Measurements from ENCODE around the gene CYFIP2.

The CYFIP2 gene

GRCh38 chr5:157387683-157388093, 121.8 kb downstream of the CYFIP2 start:
- TF ChIP-seq GLIS1 (tag by site-specific recombination; IDR thresholded peaks at IDR 0.05) (peak; percentile 26; the same call in 1 of the 2 replicates), GFI1B (tag by site-specific recombination; IDR thresholded peaks at IDR 0.05) (peak; percentile 20; the same call in 1 of the 2 replicates), ZEB2 (tag by site-specific recombination; IDR thresholded peaks at IDR 0.05) (no peak)
- TF ChIP-seq, protein P1, sequence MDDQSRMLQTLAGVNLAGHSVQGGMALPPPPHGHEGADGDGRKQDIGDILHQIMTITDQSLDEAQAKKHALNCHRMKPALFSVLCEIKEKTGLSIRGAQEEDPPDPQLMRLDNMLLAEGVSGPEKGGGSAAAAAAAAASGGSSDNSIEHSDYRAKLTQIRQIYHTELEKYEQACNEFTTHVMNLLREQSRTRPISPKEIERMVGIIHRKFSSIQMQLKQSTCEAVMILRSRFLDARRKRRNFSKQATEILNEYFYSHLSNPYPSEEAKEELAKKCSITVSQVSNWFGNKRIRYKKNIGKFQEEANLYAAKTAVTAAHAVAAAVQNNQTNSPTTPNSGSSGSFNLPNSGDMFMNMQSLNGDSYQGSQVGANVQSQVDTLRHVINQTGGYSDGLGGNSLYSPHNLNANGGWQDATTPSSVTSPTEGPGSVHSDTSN (CRISPR knock-in tag; IDR thresholded peaks at IDR 0.05), result no peak
- TF ChIP-seq, protein P2, sequence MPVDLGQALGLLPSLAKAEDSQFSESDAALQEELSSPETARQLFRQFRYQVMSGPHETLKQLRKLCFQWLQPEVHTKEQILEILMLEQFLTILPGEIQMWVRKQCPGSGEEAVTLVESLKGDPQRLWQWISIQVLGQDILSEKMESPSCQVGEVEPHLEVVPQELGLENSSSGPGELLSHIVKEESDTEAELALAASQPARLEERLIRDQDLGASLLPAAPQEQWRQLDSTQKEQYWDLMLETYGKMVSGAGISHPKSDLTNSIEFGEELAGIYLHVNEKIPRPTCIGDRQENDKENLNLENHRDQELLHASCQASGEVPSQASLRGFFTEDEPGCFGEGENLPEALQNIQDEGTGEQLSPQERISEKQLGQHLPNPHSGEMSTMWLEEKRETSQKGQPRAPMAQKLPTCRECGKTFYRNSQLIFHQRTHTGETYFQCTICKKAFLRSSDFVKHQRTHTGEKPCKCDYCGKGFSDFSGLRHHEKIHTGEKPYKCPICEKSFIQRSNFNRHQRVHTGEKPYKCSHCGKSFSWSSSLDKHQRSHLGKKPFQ (tag by site-specific recombination; IDR thresholded peaks at IDR 0.05), result no peak
- peaks cover 11 to 84% of the 10 kb centered on the region in 2 experiments for H3K36me3 ChIP-seq (ENCODE audit: control insufficient read depth in 2 of 2, insufficient read depth in 1 of 2, low read length in 2 of 2)
- H3K4me1 ChIP-seq (ENCODE audit: control insufficient read depth, insufficient read depth, low read length), result peaks cover 4% of the 10 kb centered on the region; the same call in 1 of the 2 replicates
- ChIA-PET POLR2A (interaction anchor here (0.6 kb wide), 1 partner anchor 181 kb away, joined by 3 read pairs; no protein-coding TSS in a partner anchor), CTCF (interaction anchor here (1.6 kb wide), 1 partner anchor 356 kb away, joined by 5 read pairs; the partner anchor contains the start of gene LSM11)
- H3K27ac ChIP-seq (ENCODE audit: extremely low read depth, low read depth, low read length), result no peak overlapping the region
- H3K9me3 ChIP-seq (ENCODE audit: control insufficient read depth, insufficient read depth, low read depth, low read length), result no peaks in the 10 kb centered on the region
- no peak overlapping the region for H3K4me3 ChIP-seq (ENCODE audit: low read depth, low read length)

DNA sequence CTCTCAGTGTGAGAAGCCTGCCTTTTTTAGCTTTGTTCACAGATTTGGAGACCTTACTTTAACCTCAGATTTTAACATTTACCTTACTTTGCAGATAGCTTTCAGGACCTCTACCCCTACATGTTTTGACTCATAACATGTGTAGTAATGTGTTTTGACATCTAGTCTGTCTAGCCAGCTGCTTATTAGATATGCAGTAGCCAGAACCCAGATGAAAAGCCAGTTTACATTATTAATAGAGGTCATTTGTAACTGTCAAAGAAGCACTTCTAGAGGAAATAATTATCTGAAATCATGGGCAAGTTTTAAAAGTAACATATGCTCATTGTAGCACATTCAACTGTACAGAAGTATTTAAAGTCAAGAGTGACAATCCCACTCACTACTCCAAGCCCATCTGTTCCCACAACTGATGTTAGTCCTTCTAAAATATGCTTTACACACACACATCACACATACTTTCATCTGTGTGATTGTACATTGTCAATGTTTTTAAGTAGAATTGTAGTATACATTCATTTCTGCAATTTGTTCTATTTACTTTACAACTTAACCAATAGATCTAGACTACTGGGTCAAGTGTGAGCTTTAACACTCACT, 122.3 kb downstream of the CYFIP2 start:
- no peaks in the 10 kb centered on the region for H3K9me3 ChIP-seq (ENCODE audit: control insufficient read depth, insufficient read depth, low read depth, low read length)
- TF ChIP-seq ZNF138 (tag by site-specific recombination; IDR thresholded peaks at IDR 0.05; ENCODE audit: borderline replicate concordance) (no peak), ZNF37A (tag by site-specific recombination; IDR thresholded peaks at IDR 0.05) (no peak), ZNF174 (tag by site-specific recombination; IDR thresholded peaks at IDR 0.05) (no peak), ZNF23 (tag by site-specific recombination; IDR thresholded peaks at IDR 0.05; ENCODE audit: borderline replicate concordance) (no peak), KLF1 (tag by site-specific recombination; IDR thresholded peaks at IDR 0.05) (no peak), ZNF513 (tag by site-specific recombination; IDR thresholded peaks at IDR 0.05) (no peak), ZNF24 (tag by site-specific recombination; IDR thresholded peaks at IDR 0.05) (no peak)
- TF ChIP-seq, protein P3, sequence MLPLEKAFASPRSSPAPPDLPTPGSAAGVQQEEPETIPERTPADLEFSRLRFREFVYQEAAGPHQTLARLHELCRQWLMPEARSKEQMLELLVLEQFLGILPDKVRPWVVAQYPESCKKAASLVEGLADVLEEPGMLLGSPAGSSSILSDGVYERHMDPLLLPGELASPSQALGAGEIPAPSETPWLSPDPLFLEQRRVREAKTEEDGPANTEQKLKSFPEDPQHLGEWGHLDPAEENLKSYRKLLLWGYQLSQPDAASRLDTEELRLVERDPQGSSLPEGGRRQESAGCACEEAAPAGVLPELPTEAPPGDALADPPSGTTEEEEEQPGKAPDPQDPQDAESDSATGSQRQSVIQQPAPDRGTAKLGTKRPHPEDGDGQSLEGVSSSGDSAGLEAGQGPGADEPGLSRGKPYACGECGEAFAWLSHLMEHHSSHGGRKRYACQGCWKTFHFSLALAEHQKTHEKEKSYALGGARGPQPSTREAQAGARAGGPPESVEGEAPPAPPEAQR (tag by site-specific recombination; IDR thresholded peaks at IDR 0.05), result no peak
- POLR2A ChIA-PET, result interaction anchor here (0.6 kb wide), 1 partner anchor 180 kb away, joined by 3 read pairs; no protein-coding TSS in a partner anchor
- H3K36me3 ChIP-seq (ENCODE audit: control insufficient read depth in 2 of 2, insufficient read depth in 1 of 2, low read length in 2 of 2), result peaks cover 9 to 84% of the 10 kb centered on the region in 2 experiments
- peaks cover 4% of the 10 kb centered on the region; the same call in 1 of the 2 replicates for H3K4me1 ChIP-seq (ENCODE audit: control insufficient read depth, insufficient read depth, low read length)
- no peak overlapping the region for H3K27ac ChIP-seq (ENCODE audit: extremely low read depth, low read depth, low read length)
- CTCF ChIA-PET, result interaction anchor here (0.5 to 1.6 kb wide), 3 partner anchors 10 to 355 kb away, joined by 3 to 5 read pairs (median 5); partner anchors contain the start of gene LSM11
- H3K4me3 ChIP-seq (ENCODE audit: low read depth, low read length), result no peak overlapping the region

GRCh38 chr5:157389103-157389502, 123.2 kb downstream of the CYFIP2 start:
- Histone ChIP-seq H3K9me3 (ENCODE audit: control insufficient read depth, insufficient read depth, low read depth, low read length) (no peaks in the 10 kb centered on the region), H3K36me3 (ENCODE audit: control insufficient read depth in 2 of 2, insufficient read depth in 1 of 2, low read length in 2 of 2) (peaks cover 9 to 80% of the 10 kb centered on the region in 2 experiments), H3K27ac (ENCODE audit: extremely low read depth, low read depth, low read length) (no peak overlapping the region), H3K4me1 (ENCODE audit: control insufficient read depth, insufficient read depth, low read length) (peaks cover 4% of the 10 kb centered on the region; the same call in 1 of the 2 replicates), H3K4me3 (ENCODE audit: low read depth, low read length) (no peak overlapping the region)
- no peak for TF ChIP-seq ZNF146 (tag by site-specific recombination; IDR thresholded peaks at IDR 0.05)
- ChIA-PET POLR2A (no interaction called here), CTCF (interaction anchor here (0.8 to 1.0 kb wide), 2 partner anchors 11 to 61 kb away, joined by 3 to 4 read pairs; no protein-coding TSS in a partner anchor)
